NCI-H69 (cell line): ENCODE measurements around the gene RSPH6A.
"Not testable (repeated sequence)": the region's sequence is repeated elsewhere in the genome, so short reads cannot be mapped to it uniquely, and the experiment has no call there.

Experiments
- DNase-seq: peaks from one replicate; lab custom pipeline; 2025; lab: John Stamatoyannopoulos, UW

RSPH6A gene

GRCh38 chr19:45800070-45800553, 15.0 kb downstream of the RSPH6A start:
- no peak for DNase-seq

- DNase-seq: not testable (repeated sequence)
Measured at GRCh38 chr19:45799541-45799940, 15.6 kb downstream of the RSPH6A start.

- peak; percentile 78 for DNase-seq
Measured at GRCh38 chr19:45798995-45799517, 16.1 kb downstream of the RSPH6A start.

GRCh38 chr19:45794627-45795026, 20.5 kb downstream of the RSPH6A start:
- no peak for DNase-seq

- no peak for DNase-seq
Measured at GRCh38 chr19:45793876-45794275, 21.2 kb downstream of the RSPH6A start.

- DNase-seq: no peak
Measured at GRCh38 chr19:45793178-45793564, 21.9 kb downstream of the RSPH6A start.

GRCh38 chr19:45792470-45793177, 22.5 kb downstream of the RSPH6A start, which contains the start of gene DMWD:
DMWD (minus strand) TSS chr19:45792845; CDS start chr19:45792756, 89 bp downstream.
- DNase-seq: peak; percentile 99

- no peak for DNase-seq
Measured at GRCh38 chr19:45791744-45792469, 23.2 kb downstream of the RSPH6A start.

GRCh38 chr19:45790942-45791341, 24.2 kb downstream of the RSPH6A start:
- DNase-seq: no peak

GRCh38 chr19:45789035-45789786, 25.9 kb downstream of the RSPH6A start:
- no peak for DNase-seq

GRCh38 chr19:45786533-45786894, 28.6 kb downstream of the RSPH6A start:
- no peak for DNase-seq

GRCh38 chr19:45785781-45786532, 29.2 kb downstream of the RSPH6A start:
- DNase-seq: no peak

- no peak for DNase-seq
Measured at GRCh38 chr19:45785097-45785496, 30.0 kb downstream of the RSPH6A start.

- no peak for DNase-seq
Measured at GRCh38 chr19:45784096-45784495, 31.0 kb downstream of the RSPH6A start.

GRCh38 chr19:45782820-45783785, 32.0 kb downstream of the RSPH6A start:
- peak; percentile 37 for DNase-seq

- DNase-seq: peak; percentile 47
Measured at GRCh38 chr19:45782162-45782691, 32.9 kb downstream of the RSPH6A start, which contains the start of gene DMPK. DMPK (minus strand) TSS chr19:45782490; CDS start chr19:45782352, 138 bp downstream.

GRCh38 chr19:45781214-45782161, 33.6 kb downstream of the RSPH6A start:
- DNase-seq: peak; percentile 93

GRCh38 chr19:45780448-45781213, 34.5 kb downstream of the RSPH6A start:
- peak; percentile 71 for DNase-seq
